ENCODE results near the gene SPACDR. TPM values are rescaled to one million over a fixed set of nuclear protein-coding genes. Genes with fewer than 3 reads are reported as not detected.

SPACDR gene
- total and polyA plus RNA-seq, 9 of the 15 experiments (the other 6 are each of a cell fraction or from before 2014, with no cell fraction given): 0.07 to 0.55 (median 0.14) TPM; not detected in 1

DNA sequence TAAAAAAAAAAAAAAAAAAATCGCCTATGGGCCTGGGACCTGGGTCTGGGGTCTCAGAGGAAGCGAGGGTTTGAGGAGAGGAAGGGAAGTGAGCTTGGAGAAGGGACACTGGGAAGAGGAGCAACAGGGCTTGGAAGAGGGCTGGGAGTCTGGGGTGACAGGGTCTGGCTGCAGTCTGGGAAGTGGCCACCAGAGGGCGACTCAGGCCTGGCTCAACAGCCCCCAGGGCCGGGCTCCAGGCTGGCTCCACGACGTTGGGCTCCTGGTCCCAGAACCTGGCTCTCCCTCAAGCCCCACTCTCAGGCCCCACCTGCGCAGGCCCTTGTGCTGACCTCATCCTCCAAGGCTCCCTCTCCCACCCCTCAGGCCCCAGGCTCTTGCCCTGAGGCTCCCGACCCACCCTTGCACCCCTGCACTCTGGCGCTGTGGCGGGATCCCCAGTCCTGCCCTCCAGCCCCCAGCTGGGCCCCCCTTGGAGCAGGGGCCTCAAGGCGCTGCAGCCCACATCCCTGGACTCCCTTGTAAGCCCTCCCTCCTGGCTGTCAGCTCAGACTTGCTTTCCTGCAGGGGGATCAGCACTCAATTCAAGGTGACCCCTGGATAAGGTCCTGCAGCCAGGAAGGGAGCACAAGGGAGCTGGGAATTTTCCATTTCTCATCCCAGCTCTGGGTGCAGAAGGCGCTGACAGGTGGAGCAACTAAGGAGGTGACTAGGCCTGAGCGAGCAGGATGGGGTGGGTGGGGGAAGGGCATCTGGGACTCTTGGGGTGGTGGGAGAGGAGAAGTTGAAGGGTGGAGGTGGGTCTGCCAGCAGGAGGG is 5.4 kb upstream of the SPACDR start (continued):
- peak; percentile 62 for TF ChIP-seq VEZF1 (CRISPR knock-in tag; IDR thresholded peaks at IDR 0.05)
- TF ChIP-seq ZNF280A (IDR thresholded peaks at IDR 0.05; ENCODE audit: low read depth, partially characterized antibody): no peak
- no peak for TF ChIP-seq XRCC5 (IDR thresholded peaks at IDR 0.05; ENCODE audit: low read depth, low read length)
- TF ChIP-seq, protein P1, sequence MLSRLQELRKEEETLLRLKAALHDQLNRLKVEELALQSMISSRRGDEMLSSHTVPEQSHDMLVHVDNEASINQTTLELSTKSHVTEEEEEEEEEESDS (CRISPR knock-in tag; IDR thresholded peaks at IDR 0.05): no peak
- TF ChIP-seq GATA2 (CRISPR knock-in tag; IDR thresholded peaks at IDR 0.05): 0 out of 2 replicates have a peak, but pooled peaks have one; percentile 23
- peak; percentile 77; the same call in 1 of the 2 replicates for TF ChIP-seq ZBTB7A (IDR thresholded peaks at IDR 0.05; ENCODE audit: borderline replicate concordance, control insufficient read depth, low read depth, low read length)
- no peak for TF ChIP-seq PKNOX1 (IDR thresholded peaks at IDR 0.05)
- TF ChIP-seq ZNF165 (CRISPR knock-in tag; IDR thresholded peaks at IDR 0.05; ENCODE audit: borderline replicate concordance): no peak
- peak; percentile 72; the same call in 1 of the 2 replicates for TF ChIP-seq RB1 (IDR thresholded peaks at IDR 0.05; ENCODE audit: low read depth)
- no peak for TF ChIP-seq ZNF696 (CRISPR knock-in tag; conservative IDR thresholded peaks at IDR 0.05)
- TF ChIP-seq ZNF232 (CRISPR knock-in tag; IDR thresholded peaks at IDR 0.05): 0 out of 2 replicates have a peak, but pooled peaks have one; percentile 36
- TF ChIP-seq CCNT2 (IDR thresholded peaks at IDR 0.05; ENCODE audit: borderline replicate concordance, extremely low read depth, insufficient read length, low read depth, low read length): peak; percentile 31
- 0 out of 2 replicates have a peak, but pooled peaks have one; percentile 13 for TF ChIP-seq ARID1B (IDR thresholded peaks at IDR 0.05)
- TF ChIP-seq KLF16 (IDR thresholded peaks at IDR 0.05): peak; percentile 53
- TF ChIP-seq POLR2G (IDR thresholded peaks at IDR 0.05; ENCODE audit: low read depth, low read length): peak; percentile 73
- TF ChIP-seq IRF9 (tag; IDR thresholded peaks at IDR 0.05): no peak
- TF ChIP-seq RAD21 (CRISPR knock-in tag; conservative IDR thresholded peaks at IDR 0.05 in 1 of 2, IDR thresholded peaks at IDR 0.05 in 1 of 2): peak; percentile 92 to 94
- no peak for TF ChIP-seq GTF2E2 (tag; IDR thresholded peaks at IDR 0.05)
- peak in 1 of 2 experiments; percentile 63; a peak in 1 of 4 replicates for TF ChIP-seq NONO (IDR thresholded peaks at IDR 0.05; ENCODE audit: low read depth in 2 of 2, low read length in 1 of 2)

Measured in K562 (cell line).